ENCODE results near the gene FAM53B.

GRCh38 chr10:124681091-124681490, 63.1 kb downstream of the FAM53B start:
- TF ChIP-seq GATA2 (IDR thresholded peaks at IDR 0.05; ENCODE audit: low read depth, low read length) (no peak), GATA3 (IDR thresholded peaks at IDR 0.05; ENCODE audit: low read depth, low read length) (no peak)

Data from SH-SY5Y (cell line).